ENCODE data around the gene AK2.
A peak's percentile ranks its signal among the peaks of the same experiment; 100 is the strongest.
"Not testable (repeated sequence)": the region's sequence is repeated elsewhere in the genome, so short reads cannot be mapped to it uniquely, and the experiment has no call there.

Gene AK2

GRCh38 chr1:32997381-32997891, 39.2 kb downstream of the AK2 start:
- DNase-seq, result no peak

DNA sequence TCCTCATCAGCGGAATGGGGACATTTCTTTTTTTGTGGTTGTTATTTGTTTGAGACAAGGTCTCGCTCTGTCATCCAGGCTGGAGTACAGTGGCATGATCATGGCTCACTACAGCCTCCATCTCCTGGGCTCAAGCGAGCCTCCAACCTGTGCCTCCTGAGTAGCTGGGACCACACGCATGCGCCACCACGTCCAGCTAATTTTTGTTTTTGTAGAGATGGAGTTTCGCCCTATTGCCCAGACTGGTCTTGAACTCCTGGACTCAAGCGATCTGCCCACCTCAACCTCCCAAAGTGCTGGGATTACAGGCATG, 43.4 kb downstream of the AK2 start:
- not testable (repeated sequence) for DNase-seq

DNA sequence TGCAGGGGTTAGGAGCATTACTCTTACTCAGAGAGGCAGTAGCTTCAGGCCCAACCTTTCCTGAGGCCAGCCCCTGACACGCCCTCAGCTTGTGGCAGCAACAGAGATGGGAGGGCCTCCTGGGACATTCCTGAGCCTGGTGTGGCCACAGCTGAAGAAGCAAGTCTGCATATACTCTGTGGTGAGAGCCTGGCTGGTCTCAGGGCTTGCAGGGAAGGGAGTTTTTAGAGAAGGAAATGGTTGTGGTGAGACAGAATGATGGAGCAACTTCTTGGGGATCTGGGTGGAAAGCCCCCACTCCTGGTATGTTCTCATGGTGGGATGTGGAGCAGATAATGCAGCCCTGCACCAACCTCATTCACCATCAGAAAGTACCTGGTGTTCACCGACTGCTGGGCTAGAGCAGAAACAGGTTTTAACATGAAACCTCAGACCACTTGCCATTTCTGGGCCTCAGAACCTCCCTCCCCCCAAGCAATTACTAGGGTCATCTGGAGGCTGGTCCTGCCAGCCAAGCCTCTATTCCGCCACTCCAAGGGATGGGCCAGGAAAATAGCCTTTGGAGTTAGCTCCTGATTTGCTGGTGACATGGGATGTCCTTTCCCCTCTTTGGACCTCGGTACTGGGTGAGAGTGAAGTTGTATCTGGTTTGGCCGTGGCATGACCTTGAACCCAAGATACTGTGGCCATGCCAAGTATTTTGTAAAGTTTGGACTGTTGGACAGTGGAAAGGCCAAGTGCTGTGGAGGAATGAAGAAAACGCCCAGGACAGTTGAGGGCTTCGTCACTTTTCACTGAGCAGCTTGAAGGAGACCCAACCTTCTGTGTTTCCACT, 44.0 kb downstream of the AK2 start:
- peak; percentile 77 for DNase-seq

DNA sequence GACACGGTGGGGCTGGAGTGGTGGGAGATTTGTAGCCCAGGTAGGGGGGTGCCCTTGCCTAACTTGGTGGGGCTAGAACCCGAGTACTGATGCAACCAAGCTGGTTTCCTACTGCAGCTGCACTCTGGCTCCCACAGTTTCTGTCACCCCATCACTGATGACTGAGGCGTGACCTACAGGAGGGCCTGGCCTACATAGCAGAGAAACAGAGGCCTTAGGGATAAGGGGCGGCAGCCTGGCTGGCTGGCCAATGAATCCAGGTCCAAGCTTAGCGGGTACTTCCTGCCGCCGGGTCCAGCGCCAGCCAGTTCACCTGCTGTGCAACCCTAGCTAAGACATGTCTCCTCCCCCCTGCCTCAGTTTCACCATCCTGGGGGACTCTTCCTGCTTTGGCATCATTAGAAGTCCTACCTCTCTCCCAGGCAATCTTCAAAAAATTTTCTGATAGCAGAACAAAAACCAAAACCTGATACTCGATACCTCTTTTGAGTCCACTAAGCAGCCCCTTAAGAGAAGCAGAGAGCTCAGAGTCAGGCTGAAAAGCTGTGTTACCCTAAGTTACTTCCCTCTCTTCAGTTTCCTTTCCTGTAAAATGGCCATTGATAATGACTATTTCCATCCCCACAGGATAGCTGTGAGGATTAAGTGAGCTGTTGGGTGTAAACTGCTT, 44.7 kb downstream of the AK2 start:
- DNase-seq, result no peak

DNA sequence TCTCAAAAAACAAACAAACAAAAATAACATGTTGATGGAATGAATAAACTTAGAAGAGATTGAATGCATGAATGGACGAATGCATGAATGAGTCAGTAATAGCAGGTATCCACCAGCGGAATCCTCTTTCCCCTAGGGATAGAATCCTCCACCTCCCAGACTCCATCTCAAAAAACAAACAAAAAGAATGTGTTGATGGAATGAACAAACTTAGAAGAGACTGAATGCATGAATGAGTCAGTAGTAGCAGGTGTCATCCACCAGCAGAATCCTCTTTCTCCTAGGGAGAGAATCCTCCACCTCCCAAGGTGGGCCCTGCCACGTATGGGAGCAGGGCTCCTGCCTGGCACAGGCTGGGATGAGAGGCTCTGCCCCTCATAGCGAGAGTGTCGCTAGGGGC, 45.3 kb downstream of the AK2 start:
- DNase-seq, result no peak

DNA sequence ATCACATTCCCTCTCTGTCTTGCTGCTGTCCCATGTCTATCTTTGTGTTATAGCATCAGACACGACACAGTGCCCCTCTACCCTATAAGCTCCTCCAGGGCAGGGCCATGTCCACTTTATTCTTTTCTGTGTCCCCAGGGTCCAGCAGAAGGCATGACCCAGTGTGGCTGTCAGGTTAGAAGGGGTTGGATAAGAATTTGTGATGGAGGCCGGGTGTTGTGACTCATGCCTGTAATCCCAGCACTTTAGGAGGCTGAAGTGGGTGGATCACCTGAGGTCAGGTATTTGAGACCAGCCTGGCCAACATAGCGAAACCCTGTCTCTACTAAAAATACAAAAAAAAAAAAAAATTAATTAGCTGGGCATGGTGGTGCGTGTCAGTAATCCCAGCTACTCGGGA, 45.8 kb downstream of the AK2 start:
- DNase-seq, result no peak

- no peak for DNase-seq
Observed at GRCh38 chr1:32989160-32990050, 47.3 kb downstream of the AK2 start.

DNA sequence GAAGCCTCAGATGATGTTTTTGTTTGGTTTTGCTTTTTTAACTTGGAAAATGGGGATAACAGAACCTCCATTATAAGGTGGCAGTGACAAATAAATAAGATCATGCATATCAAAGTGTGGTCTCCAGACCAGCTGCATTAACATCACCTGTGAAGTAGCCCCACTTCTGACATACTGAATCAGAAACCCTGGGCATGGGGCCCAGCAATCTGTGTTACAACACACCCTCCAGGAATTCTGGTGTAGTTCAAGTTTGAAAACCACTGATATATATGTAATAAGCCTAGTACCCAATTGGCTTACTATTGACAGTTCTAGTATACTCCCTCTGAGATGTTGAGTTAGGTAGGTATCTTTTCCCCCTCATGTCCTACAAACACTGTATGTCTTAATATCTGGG, 48.0 kb downstream of the AK2 start:
- DNase-seq, result no peak

DNA sequence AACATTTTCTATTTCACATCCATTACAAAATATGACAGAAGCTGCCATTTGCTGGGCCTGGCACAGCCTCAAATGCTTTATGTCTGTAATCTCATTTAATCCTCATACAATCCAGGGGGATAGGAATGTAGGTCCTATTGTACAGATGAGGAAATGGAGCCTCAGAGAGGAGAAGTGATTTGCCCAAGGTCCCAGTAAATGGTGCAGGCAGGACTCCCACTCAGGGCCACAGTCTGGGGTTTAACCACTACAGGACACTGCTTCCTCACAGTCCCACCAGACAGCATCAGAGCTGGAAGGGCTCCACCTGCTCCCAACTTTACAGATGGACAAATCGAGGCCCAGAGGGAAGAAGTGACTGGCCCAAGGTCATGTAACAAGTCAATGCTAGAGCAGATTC, 51.5 kb downstream of the AK2 start:
- DNase-seq, result no peak

DNA sequence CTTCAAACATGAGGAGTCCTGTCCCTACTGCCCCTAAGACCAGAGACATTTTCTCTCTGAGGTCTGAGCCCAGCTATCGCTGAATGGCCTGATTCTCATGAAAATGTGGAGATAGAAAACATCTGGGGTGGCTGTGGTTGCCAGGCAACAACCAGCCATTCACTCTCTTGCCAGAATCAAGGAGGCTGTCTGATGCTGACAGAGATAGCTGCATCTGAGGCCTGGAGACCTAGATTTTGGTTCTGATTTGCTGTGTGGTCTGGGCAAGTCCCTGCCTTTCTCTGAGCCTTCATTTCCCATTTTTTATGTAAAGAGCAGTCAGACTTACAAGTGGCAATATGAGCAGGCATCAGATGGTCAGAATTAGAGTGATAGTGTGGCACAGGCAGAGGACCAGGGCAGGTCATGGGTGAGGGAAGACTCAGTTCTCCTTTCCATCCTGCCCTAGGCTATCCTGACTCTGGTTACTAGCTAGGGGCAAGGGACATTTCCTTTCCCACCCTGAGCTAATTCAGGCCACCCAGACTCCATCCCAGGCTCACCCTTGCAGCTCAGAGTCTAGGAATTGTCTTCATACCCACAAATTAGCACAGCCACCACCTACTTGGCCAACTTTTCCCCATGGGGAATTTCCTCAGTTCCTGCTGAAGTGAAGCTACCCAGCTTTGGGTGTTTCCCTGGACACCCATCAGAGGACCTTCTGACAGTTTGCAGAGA, 52.1 kb downstream of the AK2 start:
- no peak for DNase-seq

DNA sequence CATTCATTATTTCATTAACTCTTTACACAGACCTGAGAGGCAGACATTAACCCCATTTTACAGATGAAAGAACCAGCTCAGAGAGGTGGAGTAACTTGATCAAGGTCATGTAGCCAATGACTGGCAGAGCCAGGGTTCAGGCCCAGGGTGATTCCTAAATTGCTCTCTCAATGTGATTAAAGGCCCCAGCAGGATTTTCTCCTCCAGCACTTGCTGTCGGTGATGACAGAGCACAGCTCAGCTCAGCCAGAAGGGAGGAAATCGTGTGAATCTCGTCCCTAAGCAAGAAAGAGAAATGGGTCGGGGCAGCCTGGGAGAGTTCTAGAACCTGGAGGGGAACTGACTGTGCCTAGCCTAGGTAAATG, 52.6 kb downstream of the AK2 start:
- DNase-seq, result no peak

- DNase-seq, result no peak
Observed at GRCh38 chr1:32983020-32983419, 53.7 kb downstream of the AK2 start.

DNA sequence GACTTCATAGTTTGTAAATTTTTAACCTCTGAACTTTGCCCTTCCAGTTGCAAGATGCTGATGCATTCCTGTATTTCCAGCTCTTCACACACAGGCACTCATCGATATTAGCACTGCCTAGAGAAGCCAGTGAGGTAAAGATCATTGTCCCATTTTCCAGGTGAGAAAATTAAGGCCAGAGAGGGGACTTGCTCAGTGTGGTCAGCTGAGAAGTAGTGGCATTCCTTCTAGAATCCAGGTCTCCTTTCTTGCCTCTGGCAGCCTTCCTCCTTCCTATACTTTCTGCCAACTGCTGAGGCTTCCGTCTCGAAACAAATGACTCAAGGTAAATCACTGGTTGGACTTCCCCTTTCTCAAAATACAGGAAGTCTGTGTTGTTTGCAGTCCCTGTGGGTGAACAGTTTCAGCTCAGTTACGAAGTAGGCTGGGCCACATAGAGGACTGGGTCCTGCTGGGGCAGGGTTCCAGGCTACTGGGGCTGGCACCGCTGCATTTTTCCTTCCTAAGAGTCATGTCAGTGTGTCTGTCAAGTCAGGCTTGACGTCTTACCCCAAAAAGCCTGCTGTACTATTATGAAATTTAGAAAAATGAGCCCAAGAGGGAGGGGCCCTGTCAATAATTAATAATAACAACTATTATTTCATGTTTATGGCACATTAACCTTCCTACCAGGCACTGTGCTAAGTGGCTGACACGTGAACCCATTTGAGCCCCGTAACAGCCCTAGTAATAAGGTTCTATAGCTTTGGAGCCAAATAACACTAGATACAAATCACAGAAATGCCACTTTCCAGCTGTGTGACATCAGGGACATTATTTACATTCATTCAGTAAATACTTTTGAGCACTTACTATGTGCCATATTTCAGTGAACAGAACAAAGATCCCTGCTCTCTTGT, 55.4 kb downstream of the AK2 start:
- DNase-seq, result no peak

DNA sequence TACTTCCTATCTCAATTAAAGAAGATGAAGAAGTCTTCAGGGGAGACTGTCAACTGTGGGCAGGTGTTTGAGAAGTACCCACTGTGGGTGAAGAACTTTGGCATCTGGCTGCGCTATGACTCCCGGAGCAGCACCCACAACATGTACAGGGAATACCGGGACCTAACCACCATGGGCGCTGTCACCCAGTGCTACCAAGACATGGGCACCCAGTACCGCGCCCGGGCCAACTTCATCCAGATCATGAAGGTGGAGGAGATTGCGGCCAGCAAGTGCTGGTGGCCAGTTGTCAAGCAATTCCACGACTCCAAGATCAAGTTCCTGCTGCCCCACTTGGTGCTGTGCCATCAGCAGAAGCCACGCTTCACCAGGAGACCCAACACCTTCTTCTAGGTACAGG, 56.6 kb downstream of the AK2 start:
- no peak for DNase-seq

DNA sequence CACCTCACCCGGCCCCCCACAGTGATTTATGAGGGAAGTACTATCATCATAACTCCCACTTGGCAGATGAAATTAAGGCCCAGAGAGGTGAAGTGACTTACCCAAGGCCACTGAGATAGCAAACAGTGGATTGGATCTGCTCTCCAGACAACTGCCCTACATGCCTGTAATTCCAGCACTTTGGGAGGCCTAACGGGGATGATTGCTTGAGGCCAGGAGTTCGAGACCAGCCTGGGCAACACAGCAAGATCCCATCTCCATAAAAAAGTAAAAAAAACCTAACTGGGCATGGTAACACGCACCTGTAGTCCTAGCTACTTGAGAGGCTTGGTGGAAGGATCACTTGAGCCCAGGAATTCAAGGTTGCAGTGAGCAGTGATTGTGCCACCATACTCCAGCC, 57.8 kb downstream of the AK2 start:
- DNase-seq, result no peak

GRCh38 chr1:32977546-32978087, 59.1 kb downstream of the AK2 start:
- DNase-seq, result no peak

GRCh38 chr1:32975055-32975454, 61.6 kb downstream of the AK2 start:
- not testable (repeated sequence) for DNase-seq

- DNase-seq, result not testable (repeated sequence)
Observed at GRCh38 chr1:32973458-32973857, 63.2 kb downstream of the AK2 start.

DNA sequence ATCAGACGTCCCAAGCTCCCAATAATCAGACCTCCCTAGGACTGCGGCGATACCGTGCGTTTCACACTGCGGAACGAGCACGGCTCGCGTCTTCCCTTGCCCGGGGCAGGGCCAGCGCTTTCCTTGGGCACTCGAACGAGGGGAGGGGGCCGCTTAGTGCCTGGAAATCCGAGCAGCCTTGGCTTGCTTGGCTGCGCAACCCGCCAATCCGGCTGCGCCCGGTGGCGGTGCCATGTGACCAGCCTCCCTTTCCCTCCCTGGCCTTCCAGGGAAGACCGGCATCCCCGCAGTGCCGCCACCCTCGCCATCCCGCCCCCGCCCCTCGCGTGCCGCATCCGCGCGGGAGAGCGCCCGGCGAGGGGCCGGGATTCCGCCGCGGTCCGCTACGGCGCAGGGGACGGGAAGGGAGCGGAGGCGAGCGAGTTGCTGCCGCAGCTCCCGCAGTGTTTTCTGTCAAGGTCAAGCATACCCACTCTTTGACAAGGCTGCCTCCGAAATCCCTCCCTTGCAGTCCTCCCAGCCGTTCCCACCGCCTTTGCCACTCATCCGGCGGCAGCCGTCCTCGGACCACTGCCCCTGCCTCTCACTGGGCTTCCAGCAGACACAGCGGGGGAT, 63.8 kb downstream of the AK2 start:
- DNase-seq, result peak; percentile 90

DNA sequence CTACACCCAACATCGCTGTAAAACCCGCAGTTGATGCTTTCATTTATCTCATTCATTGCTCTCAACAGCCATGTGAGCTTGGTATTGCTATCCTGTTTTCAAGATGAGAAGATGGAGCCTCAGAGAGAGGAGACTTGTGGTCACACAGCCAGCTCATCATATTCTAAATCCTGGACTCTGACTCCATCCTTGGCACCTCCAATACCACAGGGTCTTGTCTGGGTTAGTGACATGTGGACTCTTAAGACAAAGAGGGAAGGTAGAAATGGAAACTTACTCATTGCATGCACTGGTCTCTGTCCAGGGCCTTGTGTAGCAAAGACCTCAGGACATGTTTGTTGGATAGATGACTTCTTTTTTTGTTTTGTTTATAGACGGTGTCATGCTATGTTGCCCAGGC, 65.1 kb downstream of the AK2 start:
- DNase-seq, result no peak

GRCh38 chr1:32971156-32971555, 65.5 kb downstream of the AK2 start:
- no peak for DNase-seq

Data from NCI-H82 (cell line).